Caco-2 (cell line): ENCODE measurements around the gene NIM1K. TPM values are rescaled to one million over a fixed set of nuclear protein-coding genes. Genes with fewer than 3 reads are reported as not detected.
"Not testable (repeated sequence)": the region's sequence is repeated elsewhere in the genome, so short reads cannot be mapped to it uniquely, and the experiment has no call there.

ENCODE experiments used
- BruUV-seq: library from RNA; stranded (reverse); fragments of 400-500 nt; replicated peaks from 2 replicates; lab custom pipeline; 2021; lab: Mats Ljungman, UMichigan
- CTCF ChIA-PET: fragments of 300-600 bp; sonication (Branson Sonifier 250); formaldehyde crosslinking; loops from one replicate; lab custom pipeline; 2022; ENCODE audit warnings: antibody characterized with exemption; lab: Charles Lee
- POLR2A ChIA-PET: fragments of 300-600 bp; sonication (Branson Sonifier 250); formaldehyde crosslinking; loops from one replicate; lab custom pipeline; 2022; ENCODE audit warnings: antibody characterized with exemption; lab: Charles Lee
- DNase-seq, 2 experiments: peaks; one replicate each; pipeline versions ENCODE4 v3.0.0 to v3.0.0-alpha.2; 2020 to 2022
- H3K27me3 ChIP-seq: replicated peaks from 2 replicates; pipeline ENCODE4 v1.6.0; 2011; ENCODE audit warnings: low read length; ENCODE audit not compliant: control insufficient read depth, insufficient read depth
- H3K36me3 ChIP-seq: 2 replicates; pipeline ENCODE4 v1.5.1; 2011; ENCODE audit warnings: low read length; ENCODE audit not compliant: control insufficient read depth, insufficient read depth
- H3K4me1 ChIP-seq: fragments of 250-450 bp; sonication (Bioruptor Pico); 2 replicates; pipeline ENCODE4 v1.5.1; 2020; ENCODE audit warnings: mild to moderate bottlenecking
- H3K4me3 ChIP-seq: 2 replicates; pipeline ENCODE4 v1.5.1; 2011; ENCODE audit warnings: low read depth, mild to moderate bottlenecking, control low read depth, low read length
- H3K9me3 ChIP-seq: fragments of 250-450 bp; sonication (Bioruptor Pico); 2 replicates; pipeline ENCODE4 v1.5.1; 2020; ENCODE audit warnings: mild to moderate bottlenecking, moderate library complexity
- H3K27ac Mint-ChIP-seq: one replicate; pipeline ENCODE4 v1.8.0; 2022; ENCODE audit warnings: mixed read lengths; ENCODE audit not compliant: unreplicated experiment
- H3K27me3 Mint-ChIP-seq: one replicate; pipeline ENCODE4 v1.8.0; 2022; ENCODE audit warnings: mixed read lengths; ENCODE audit not compliant: insufficient read depth, unreplicated experiment
- H3K36me3 Mint-ChIP-seq: one replicate; pipeline ENCODE4 v1.8.0; 2022; ENCODE audit warnings: mild to moderate bottlenecking, mixed read lengths; ENCODE audit not compliant: insufficient read depth, unreplicated experiment
- H3K4me1 Mint-ChIP-seq: one replicate; pipeline ENCODE4 v1.8.0; 2022; ENCODE audit warnings: low read depth, mixed read lengths; ENCODE audit not compliant: unreplicated experiment
- H3K4me3 Mint-ChIP-seq: one replicate; pipeline ENCODE4 v1.8.0; 2022; ENCODE audit warnings: mild to moderate bottlenecking, moderate library complexity, mixed read lengths; ENCODE audit not compliant: unreplicated experiment
- H3K9me3 Mint-ChIP-seq: one replicate; pipeline ENCODE4 v1.8.0; 2022; ENCODE audit warnings: mixed read lengths; ENCODE audit not compliant: unreplicated experiment
- intact Hi-C: fragments of 100-400 bp; cut with micrococcal nuclease; formaldehyde crosslinking; loops from one replicate; pipeline ENCODE4 v1.10.0; 2022; ENCODE audit not compliant: unreplicated experiment
- total RNA-seq: library from RNA; stranded (reverse); gene quantifications from 2 replicates; pipeline ENCODE4 v1.2.3, GENCODE V29; 2022
- TF ChIP-seq, protein P1 (sequence below), 2 experiments: fragments of 200-600 bp in 1 of 2; IDR thresholded peaks; 1 replicate in 1 of 2; 2 replicates in 1 of 2; pipeline versions ENCODE4 v1.5.1 to v1.8.0; 2011 to 2022; ENCODE audit warnings: antibody characterized with exemption in 1 of 2, control low read depth in 1 of 2, inconsistent platforms in 1 of 2, low read depth in 1 of 2, low read length in 1 of 2, mild to moderate bottlenecking in 1 of 2, moderate library complexity in 1 of 2; ENCODE audit not compliant: insufficient read depth in 1 of 2, severe bottlenecking in 1 of 2, unreplicated experiment in 1 of 2

NIM1K gene
- total RNA-seq, 1 experiment from 2014 or later = not detected

DNA sequence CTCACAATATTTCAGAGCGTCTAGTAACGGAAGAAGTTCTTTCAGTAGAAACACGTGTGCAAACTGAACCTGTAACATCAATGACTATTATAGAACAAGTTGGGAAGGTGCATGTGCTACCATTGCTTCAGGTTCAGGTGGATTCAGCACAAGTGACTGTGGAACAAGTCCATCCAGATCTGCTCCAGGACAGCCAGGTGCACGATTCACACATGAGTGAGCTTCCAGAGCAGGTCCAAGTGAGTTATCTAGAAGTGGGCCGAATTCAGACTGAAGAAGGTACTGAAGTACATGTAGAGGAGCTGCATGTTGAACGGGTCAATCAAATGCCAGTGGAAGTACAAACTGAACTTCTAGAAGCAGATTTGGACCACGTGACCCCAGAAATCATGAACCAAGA is 17.4 kb upstream of the NIM1K start:
- DNase-seq = no peak
- no peaks in the 10 kb centered on the region; the same call in none of the 2 replicates for H3K36me3 ChIP-seq
- no peak overlapping the region for H3K4me3 Mint-ChIP-seq

DNA sequence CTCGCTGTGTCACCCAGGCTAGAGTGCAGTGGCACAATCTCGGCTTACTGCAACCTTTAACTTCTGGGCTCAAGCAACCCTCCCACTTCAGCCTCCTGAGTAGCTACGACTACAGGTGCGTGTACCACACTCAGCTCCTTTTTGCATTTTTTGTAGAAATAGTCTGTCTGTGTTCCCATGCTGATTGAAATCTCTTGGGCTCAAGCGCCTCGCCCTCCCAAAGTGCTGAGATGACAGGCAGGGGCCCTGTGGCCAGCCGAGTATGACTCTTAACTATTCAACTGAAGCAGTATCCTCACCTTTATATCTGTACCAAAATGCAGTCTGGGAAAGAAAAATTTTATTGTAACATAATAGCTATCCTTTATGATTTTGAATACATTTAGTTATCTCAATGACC is 12.2 kb upstream of the NIM1K start:
- no peaks in the 10 kb centered on the region for H3K36me3 ChIP-seq
- intact Hi-C loops = no loop called here
- no peak for DNase-seq
- ChIA-PET POLR2A (interaction anchor here (0.6 kb wide), 1 partner anchor 58 kb away, joined by 5 read pairs; no protein-coding TSS in a partner anchor), CTCF (interaction anchor here (0.7 kb wide), 1 partner anchor 12 kb away, joined by 3 read pairs; the partner anchor contains the start of gene NIM1K)
- no peaks in the 10 kb centered on the region for H3K27me3 ChIP-seq
- Mint-ChIP-seq H3K36me3 (peaks cover 10% of the 10 kb centered on the region), H3K4me3 (no peak overlapping the region), H3K9me3 (no peaks in the 10 kb centered on the region), H3K27me3 (no peaks in the 10 kb centered on the region), H3K4me1 (no peaks in the 10 kb centered on the region), H3K27ac (no peak overlapping the region)
- H3K9me3 ChIP-seq = no peaks in the 10 kb centered on the region
- BruUV-seq = no TSS peak
- TF ChIP-seq, protein P1, sequence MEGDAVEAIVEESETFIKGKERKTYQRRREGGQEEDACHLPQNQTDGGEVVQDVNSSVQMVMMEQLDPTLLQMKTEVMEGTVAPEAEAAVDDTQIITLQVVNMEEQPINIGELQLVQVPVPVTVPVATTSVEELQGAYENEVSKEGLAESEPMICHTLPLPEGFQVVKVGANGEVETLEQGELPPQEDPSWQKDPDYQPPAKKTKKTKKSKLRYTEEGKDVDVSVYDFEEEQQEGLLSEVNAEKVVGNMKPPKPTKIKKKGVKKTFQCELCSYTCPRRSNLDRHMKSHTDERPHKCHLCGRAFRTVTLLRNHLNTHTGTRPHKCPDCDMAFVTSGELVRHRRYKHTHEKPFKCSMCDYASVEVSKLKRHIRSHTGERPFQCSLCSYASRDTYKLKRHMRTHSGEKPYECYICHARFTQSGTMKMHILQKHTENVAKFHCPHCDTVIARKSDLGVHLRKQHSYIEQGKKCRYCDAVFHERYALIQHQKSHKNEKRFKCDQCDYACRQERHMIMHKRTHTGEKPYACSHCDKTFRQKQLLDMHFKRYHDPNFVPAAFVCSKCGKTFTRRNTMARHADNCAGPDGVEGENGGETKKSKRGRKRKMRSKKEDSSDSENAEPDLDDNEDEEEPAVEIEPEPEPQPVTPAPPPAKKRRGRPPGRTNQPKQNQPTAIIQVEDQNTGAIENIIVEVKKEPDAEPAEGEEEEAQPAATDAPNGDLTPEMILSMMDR (IDR thresholded peaks at IDR 0.05; ENCODE audit: insufficient read depth in 1 of 2, low read depth in 1 of 2, low read length in 1 of 2, severe bottlenecking in 1 of 2, unreplicated experiment in 1 of 2) = no peak
- no peak overlapping the region for H3K4me3 ChIP-seq
- H3K4me1 ChIP-seq = no peaks in the 10 kb centered on the region

More for the DNA sequence above, 17.4 kb upstream of the NIM1K start:
- H3K9me3 ChIP-seq = no peaks in the 10 kb centered on the region
- POLR2A ChIA-PET = no interaction called here
- Mint-ChIP-seq H3K27ac (no peak overlapping the region), H3K27me3 (no peaks in the 10 kb centered on the region), H3K9me3 (no peaks in the 10 kb centered on the region), H3K36me3 (peaks cover 59% of the 10 kb centered on the region), H3K4me1 (no peaks in the 10 kb centered on the region)
- no TSS peak for BruUV-seq
- no peak overlapping the region for H3K4me3 ChIP-seq
- H3K4me1 ChIP-seq = no peaks in the 10 kb centered on the region
- intact Hi-C loops = no loop called here
- CTCF ChIA-PET = no interaction called here
- TF ChIP-seq, protein P1 (IDR thresholded peaks at IDR 0.05; ENCODE audit: insufficient read depth in 1 of 2, low read depth in 1 of 2, low read length in 1 of 2, severe bottlenecking in 1 of 2, unreplicated experiment in 1 of 2) = no peak
- H3K27me3 ChIP-seq = no peaks in the 10 kb centered on the region

DNA sequence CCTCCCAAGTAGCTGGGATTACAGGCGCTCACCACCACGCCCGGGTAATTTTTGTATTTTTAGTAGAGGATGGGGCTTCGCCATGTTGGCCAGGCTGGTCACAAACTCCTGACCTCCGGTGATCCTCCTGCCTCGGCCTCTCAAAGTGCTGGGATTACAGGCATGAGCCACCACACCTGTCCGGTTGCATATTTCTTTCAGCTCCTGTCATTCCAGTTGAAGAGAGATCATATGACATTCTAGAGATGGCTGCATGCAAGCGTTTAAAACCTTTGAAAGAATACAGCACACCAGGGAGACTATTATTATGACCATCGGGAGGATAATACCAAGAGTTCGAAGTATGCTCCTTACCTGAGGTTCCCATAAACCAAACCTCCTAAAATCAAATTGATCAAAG is 9.6 kb upstream of the NIM1K start:
- DNase-seq = no peak
- CTCF ChIA-PET = no interaction called here
- TF ChIP-seq, protein P1 (IDR thresholded peaks at IDR 0.05; ENCODE audit: insufficient read depth in 1 of 2, low read depth in 1 of 2, low read length in 1 of 2, severe bottlenecking in 1 of 2, unreplicated experiment in 1 of 2) = no peak
- peaks cover 5% of the 10 kb centered on the region for H3K36me3 Mint-ChIP-seq
- no peaks in the 10 kb centered on the region for H3K27me3 Mint-ChIP-seq
- no peaks in the 10 kb centered on the region for H3K9me3 ChIP-seq
- H3K4me1 ChIP-seq = no peaks in the 10 kb centered on the region
- H3K27me3 ChIP-seq = no peaks in the 10 kb centered on the region
- H3K4me3 ChIP-seq = no peak overlapping the region
- intact Hi-C loops = no loop called here
- BruUV-seq = no TSS peak
- no peak overlapping the region for H3K4me3 Mint-ChIP-seq
- no peak overlapping the region for H3K27ac Mint-ChIP-seq
- H3K4me1 Mint-ChIP-seq = no peaks in the 10 kb centered on the region
- no peaks in the 10 kb centered on the region for H3K36me3 ChIP-seq
- no peaks in the 10 kb centered on the region for H3K9me3 Mint-ChIP-seq
- POLR2A ChIA-PET = no interaction called here

DNA sequence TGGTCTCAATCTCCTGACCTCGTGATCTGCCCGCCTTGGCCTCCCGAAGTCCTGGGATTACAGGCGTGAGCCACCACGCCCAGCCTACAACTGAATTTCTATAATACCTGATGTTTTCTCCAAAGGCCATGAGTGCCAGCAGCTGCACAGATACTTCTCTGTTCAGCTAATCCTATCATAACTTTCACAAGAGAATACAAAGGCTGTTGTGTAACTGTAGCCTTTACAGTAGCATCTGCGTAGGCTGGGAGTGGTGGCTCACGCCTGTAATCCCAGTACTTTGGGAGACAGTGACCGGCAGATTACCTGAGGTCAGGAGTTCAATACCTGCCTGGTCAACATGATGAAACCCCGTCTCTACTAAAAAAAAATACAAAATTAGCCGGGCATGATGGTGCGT is 8.9 kb upstream of the NIM1K start:
- H3K4me3 ChIP-seq, POLR2A ChIA-PET, DNase-seq, H3K9me3 Mint-ChIP-seq, intact Hi-C loops, H3K4me1 Mint-ChIP-seq, H3K4me1 ChIP-seq, H3K4me3 Mint-ChIP-seq, H3K27me3 Mint-ChIP-seq, H3K27ac Mint-ChIP-seq, BruUV-seq, H3K9me3 ChIP-seq, H3K27me3 ChIP-seq, CTCF ChIA-PET, H3K36me3 ChIP-seq, H3K36me3 Mint-ChIP-seq: not testable (repeated sequence)
